MV-4-11 (cell line): ENCODE data around the gene GNAL.
"Not testable (repeated sequence)": the region's sequence is repeated elsewhere in the genome, so short reads cannot be mapped to it uniquely, and the experiment has no call there.

ENCODE experiments used
- DNase-seq: peaks from one replicate; lab custom pipeline; 2025; lab: John Stamatoyannopoulos, UW

The GNAL gene

DNA sequence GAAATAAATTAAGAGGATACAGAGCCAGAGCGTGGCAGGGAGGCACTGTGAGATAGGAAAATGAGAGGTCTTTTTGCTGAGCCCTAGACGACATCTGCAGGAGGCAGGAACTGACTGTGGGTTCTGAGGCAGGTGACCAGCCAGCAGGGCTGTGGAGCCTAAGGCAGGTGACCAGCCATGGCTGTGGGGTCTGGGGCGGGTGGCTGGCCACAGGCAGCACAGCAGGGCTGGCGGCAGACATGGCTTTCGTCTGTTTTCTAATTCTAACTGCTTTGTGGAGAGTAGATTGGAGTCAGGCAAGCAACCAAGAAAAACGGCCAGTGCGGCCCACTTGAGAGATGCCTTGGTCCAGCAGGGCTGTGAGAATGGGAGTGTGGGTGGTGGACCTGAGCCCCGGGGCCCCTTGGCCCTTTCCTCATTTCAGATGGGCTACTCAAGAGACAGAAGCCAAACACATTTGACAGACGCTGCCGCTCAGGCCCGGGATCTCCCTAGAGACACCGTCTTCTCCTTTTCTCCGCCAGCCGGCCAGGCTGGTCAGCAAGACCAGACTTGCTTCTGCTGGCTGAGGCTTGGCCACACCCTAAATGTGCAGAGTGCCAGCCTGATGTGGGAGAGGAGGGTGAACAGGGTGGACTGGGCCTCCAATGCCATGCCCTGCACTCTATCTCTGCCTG, 19.7 kb upstream of the GNAL start:
- no peak for DNase-seq

DNA sequence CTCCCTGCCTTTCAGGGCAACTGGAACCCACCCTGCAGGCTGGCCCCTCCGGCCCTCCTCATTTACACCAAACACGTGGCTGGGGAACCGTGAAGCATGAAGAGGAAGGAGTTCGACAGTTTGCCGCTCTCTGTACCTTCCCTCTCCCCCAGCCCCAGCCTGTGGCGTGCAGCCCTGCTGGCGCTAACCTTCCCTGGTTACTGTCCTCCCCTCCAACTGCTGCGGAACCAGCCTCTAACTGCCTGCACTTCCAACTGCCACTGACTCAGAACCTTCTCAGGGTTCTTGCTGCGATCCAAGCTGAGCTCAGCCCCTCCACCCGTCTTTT, 19.2 kb upstream of the GNAL start:
- DNase-seq = no peak

DNA sequence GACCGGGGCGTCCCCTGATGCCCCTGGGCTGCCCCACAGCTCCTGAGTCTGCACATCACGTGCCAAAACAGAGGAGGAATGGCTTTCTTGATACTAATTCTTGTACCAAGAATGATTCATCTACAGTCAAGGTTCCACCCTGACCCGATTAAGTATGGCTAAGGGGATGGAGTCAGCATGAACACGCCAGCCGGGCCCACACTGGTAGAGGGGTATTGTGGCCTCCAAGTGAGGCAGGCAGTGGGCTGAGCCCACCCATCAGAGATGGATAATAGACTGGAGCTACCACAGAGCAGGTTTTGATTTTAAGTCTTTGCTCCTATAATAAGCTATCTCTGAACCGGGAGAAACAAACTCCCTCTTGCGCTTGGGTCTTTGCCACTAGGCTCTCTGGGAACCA, 17.9 kb upstream of the GNAL start:
- DNase-seq = no peak

DNA sequence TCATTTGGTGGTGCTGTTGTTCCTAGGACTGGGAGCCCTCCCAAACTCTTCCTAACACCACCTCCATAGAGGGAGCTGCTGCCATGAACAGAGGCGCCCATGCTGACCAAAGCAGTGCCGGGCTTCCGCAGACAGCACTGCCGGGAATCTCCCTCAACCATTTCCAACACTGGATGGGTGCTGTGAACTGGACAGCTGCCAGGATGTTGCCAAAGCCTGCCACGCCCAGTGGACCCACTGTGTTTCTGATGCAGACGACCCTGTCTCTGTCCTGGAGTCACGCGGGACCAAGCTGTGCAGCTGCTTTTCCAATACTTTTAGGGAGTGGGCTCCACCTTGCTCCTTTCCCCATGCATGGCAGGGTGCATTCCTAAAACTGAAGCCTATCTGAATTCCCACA, 16.9 kb upstream of the GNAL start:
- DNase-seq = no peak

DNA sequence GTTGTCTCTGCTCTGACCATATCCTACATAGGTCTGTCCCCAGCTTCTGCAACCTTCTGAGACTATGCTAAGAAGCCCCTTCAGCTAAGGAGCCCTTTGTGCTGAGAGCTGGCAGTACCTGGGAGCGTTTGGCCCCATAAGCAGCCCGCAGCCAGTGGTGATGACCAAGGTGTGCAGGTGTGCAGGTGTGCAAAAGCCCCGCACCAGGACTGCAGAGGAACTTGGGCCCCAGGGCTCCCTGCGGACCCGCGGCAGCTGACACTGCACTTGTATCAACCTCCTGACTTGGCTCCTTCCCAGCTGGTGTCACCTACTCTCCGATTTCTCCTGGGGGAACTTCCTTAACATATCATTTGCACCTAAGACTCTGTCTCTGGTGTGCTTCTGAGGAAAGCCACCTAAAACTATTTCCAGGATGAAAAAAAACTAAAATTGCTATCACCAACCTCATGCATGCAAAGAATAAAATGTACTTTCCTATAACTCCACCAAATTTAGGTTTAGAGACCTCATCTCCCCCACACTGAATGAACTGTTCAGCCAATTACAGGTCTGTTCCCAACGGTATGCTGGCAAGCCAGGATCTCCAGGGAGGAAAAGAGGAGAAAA, 16.1 kb upstream of the GNAL start:
- no peak for DNase-seq

DNA sequence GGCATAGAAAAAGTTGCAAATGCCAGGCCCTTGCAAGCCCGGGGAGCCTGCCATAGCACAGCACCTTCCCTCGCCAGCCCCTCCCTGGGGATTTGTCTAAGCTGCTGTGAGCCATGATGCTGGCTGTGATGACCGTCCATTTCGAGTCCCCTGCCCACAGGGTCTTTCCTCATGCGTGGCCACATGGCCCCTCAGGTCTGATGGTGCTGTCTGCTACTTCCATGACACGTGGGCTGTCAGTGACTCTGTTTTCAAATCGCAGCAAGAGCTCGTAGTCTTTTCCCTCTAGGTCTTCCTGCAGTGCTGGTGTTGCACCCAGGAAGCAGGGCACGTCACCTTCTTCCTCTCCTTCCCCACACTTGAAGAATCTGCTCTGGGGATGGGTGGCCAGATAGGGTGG, 15.5 kb upstream of the GNAL start:
- DNase-seq = no peak

DNA sequence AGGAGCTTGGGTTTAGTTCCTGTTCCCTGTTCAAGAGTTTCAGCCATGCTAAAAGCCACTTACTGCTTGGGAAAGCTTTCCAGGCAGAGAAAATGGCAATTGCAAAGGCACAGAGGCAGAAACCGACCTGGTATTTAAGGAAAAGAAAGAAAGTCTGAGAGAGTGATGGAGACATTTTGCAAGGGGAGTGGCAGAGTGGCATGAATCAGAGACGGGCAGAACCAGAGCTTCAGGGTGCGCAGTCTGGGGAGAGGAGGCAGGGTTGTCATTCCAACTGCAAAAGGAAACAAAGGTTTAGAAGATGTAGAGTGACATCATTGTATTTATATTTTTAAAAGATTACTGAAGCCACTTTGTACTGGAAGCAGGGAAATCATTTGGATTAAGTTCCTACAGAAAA, 14.9 kb upstream of the GNAL start:
- DNase-seq = no peak

DNA sequence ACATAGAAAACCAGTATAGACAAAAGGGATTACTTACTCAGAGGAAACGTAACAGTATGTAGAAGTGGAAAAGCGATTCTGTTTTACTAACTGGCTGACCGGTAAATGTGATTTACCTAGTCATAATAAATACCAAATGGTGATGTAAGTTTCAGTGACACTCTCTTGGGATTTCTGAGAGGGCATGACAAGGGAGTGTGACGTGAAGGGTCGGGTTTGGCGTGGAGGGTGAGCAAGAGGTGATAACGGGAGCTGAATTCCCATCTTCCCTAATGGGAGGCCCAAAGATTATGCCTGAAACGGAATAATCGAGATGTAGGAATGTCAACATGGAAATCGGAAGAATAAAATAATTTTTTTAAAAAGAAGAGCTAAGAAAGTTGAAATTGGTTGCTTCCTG, 12.7 kb upstream of the GNAL start:
- DNase-seq = no peak

DNA sequence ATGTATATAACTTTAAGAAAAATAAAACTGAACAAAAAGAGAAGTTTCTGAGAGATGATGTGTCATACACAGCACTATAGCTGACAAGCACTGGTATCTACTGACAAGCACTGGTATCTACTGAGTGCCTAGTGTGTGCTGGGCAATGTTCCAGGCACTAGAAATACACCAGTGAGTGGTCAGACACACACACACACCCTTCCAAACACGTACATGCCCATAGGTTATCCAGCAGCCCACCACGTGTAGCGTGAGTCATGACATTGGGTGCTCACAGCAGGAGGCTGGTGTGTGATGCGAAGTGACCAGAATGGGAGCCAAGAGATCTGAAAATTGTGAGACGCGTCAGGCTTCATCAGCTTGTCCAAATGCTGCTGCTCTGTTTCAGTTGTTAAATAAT, 12.2 kb upstream of the GNAL start:
- no peak for DNase-seq

DNA sequence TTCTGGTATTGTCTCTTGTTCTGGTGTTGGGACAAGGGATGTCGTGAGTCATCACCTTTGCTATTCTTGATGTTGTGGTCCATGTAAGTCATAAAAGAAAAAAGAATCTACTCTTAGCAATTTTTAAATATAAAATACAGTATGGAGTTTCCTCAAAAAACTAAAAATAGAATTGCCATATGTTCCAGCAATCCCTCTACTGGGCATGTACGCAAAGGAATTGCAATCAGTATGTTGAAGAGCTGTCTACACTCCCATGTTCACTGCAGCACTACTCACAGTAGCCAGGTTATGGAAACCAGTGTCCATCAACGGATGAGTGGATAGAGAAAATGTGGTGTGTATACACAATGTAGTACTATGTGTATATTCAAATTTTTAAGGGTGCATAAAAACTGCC, 10.9 kb upstream of the GNAL start:
- DNase-seq = no peak

DNA sequence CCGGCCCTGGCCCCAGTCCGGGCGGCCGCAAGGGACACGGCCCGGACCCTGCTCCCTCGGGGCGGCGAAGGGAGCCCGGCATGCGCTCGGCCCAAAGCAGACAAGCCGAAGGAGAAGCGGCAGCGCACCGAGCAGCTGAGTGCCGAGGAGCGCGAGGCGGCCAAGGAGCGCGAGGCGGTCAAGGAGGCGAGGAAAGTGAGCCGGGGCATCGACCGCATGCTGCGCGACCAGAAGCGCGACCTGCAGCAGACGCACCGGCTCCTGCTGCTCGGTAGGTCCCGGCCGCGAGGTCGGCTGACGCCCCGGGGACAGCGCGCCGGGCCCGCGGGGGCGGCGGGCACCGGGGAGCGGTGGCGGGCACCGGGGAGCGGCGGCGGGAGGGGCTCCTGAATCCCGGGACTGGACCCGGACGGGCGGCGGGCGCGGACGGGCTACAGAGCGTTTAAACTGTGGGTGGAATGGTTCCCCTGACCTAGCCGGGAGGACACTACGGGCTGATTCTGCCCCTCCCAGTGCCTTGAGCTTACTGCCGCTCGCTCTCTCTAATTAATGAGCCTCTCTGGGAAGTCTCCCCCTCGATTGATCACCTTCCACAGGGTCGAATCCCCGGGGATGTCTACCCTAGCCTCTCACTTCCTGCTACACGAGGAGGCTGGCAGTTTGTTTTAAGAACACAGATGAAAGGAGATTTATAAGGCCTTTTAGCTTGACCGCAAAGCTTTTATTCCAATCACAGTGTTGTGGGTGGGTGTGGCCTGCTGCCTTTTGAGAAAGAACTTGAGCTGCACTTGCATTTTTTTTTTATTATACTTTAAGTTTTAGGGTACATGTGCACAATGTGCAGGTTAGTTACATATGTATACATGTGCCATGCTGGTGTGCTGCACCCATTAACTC, 853 bp downstream of the GNAL start:
- DNase-seq = peak; percentile 46

DNA sequence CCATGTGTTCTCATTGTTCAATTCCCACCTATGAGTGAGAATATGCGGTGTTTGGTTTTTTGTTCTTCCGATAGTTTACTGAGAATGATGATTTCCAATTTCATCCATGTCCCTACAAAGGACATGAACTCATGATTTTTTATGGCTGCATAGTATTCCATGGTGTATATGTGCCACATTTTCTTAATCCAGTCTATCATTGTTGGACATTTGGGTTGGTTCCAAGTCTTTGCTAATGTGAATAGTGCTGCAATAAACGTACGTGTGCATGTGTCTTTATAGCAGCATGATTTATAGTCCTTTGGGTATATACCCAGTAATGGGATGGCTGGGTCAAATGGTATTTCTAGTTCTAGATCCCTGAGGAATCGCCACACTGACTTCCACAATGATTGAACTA, 1.6 kb downstream of the GNAL start:
- not testable (repeated sequence) for DNase-seq

DNA sequence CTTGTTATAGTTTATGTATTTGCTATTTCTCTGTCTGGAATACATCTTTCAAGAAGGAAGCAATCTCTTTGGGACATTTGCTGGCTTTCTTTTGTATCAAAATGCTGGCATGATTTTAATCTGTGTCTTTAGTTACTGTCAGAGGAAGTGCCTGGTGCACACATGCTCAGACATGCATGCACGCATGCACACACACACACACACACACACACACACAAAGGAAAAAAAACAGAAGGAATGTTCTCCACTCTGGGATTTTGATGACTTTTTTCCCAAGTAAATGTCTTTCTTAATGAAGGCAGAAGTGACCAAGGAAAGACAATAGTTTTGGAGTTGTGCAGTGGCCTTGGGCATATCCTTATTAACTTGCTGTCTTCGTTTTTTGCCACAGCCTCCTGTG, 6.7 kb downstream of the GNAL start:
- DNase-seq = no peak

DNA sequence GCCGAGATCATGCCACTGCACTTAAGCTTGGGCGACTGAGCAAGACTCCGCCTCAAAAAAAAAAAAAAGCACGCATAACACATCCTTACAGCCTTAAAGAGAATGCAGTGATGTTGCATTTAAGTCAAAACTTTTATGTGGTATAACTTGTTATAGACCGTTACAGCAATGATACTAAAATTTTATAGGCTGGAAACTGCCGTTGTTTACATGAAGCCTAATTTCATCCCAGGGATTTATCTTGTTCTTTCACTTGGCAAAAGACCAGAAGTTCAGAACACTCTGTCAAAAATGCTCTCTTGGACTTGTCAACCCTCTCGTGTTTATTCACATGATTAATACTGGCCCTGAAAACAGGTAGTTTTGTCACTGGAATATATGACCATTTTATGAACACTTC, 7.4 kb downstream of the GNAL start:
- no peak for DNase-seq

DNA sequence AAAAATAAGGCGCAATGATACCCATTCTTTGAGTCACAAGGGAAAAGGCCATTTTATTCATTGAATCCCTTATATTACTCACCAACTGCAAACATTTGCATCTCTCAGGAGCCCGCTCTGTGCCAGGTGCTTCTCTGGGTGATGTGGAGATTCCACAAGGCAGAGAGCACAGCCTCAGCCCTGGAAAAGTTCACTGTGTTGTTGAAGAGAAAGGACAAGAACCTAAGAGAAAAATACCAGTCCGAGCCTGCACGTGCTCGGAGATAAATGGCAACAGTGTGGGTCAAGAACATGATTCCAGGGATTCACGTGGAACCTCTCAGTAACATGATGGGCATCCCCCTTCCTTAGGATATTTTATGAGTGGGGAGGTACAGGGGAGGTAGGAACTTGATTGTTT, 11.8 kb downstream of the GNAL start:
- DNase-seq = no peak

DNA sequence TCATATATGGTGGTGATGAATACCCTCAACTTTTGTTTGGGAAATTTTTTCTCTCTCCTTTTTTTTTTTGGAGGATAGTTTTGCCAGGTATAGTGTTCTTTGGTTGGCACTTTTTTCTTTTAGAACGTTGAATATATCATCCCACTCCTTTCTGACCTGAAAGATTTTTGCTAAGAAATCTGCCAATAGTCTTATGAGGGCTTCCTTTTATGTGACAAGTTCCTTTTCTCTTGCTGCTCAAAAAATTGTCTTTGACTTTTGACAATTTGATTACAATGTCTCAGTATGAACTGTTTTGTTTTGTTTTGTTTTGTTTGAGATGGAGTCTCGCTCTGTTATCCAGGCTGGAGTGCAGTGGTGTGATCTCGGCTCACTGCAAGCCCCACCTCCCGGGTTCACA, 21.5 kb downstream of the GNAL start:
- DNase-seq = no peak

DNA sequence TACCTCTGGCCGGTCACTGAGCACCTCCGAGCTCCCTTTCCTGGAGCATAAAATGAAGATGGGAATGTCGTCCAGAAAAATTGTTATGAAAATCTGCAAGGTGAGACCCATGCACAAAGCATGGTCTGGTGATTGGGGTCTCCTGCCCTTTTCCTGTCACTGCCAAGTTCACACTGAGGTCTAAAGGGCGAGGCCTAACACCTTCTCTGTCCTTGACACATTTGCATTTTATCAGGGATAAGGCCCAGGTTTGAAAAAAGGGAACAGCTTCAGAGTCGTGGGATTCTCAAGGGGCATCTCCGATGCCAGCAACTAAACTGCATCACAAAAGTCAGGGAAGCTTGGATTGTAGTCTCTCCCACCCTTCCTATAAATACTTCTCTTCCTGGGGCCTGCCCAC, 24.7 kb downstream of the GNAL start:
- DNase-seq = no peak

DNA sequence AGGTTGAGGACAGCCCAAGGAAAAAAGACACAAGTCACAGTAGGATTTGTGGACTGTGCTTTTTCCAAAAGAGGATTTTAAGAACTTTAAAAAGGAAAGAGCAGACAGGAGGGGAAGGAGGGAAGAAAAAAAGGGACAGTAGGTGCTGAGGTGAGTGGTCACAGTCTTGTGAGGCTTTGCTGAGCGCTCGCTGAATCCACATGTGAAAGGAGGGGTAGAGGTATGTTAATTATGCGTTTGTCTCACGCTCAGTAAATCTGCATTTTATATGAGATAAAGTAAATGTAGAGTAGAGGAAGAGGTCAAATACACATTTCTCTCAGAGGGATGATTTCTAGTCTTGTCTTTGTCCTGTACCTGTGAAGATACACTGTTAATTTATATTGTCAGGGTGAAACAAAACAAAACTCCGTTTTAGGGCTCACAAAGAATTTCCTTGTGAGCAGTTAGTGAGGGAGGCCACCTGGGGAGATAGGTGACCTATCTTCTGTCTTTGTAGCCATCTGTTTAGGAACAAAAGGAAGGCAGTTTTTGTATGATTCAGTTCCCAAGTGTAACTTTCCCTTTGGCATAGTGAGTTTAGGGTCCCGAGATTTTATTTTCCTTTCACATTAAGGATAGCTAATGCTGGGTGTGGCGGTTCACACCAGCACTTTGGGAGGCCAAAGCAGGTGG, 25.3 kb downstream of the GNAL start:
- DNase-seq = no peak

DNA sequence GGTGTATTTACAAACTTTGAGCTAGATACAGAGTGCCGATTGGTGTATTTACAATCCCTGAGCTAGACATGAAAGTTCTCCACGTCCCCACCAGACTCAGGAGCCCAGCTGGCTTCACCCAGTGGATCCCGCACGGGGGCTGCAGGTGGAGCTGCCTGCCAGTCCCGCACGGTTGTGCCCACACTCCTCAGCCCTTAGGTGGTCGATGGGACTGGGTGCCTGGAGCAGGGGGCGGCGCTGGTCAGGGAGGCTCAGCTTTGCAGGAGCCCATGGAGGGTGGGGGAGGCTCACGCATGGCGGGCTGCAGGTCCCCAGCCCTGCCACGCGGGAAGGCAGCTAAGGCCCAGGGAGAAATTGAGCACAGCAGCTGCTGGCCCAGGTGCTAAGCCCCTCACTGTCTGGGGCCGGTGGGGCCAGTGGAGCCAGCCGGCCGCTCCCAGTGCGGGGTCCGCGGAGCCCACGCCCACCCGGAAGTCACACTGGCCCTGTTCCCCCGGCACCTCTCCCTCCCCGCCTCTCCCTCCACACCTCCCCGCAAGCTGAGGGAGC, 27.8 kb downstream of the GNAL start:
- DNase-seq = not testable (repeated sequence)

DNA sequence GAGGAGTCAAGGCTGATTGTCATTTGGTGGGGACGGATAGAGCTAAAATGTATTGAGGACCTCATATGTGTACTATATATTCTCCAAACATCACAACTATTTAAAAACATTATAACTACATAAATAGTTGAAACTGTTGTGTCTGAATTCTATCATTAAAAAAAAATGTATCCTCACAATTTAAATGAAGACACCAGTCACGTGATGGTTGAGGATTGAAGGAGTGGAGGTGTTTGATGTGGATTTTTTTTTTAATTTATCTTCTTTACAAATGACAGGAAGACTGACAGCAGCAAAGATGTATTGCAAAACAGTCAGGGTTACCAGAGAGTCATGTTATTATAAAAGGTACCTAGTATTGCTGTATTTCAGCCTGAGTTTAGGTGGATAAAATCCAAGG, 30.0 kb downstream of the GNAL start:
- no peak for DNase-seq

DNA sequence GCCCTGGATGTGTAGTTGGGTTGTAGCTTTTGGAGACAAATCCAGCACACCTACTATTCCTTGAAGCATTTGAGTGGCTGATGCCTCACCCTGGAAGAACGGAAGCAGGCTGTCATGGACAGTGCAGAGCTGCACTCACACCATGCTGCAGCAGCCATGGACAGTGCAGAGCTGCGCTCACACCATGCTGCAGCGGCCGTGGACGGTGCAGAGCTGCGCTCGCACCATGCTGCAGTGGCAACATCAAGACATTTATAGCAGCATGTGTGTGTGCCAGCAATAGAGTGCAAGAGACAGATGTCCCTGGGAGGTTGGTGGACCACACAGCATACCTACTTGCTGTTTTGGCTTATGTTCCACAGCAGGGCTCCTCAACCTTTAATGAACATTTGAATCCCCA, 30.6 kb downstream of the GNAL start:
- no peak for DNase-seq

DNA sequence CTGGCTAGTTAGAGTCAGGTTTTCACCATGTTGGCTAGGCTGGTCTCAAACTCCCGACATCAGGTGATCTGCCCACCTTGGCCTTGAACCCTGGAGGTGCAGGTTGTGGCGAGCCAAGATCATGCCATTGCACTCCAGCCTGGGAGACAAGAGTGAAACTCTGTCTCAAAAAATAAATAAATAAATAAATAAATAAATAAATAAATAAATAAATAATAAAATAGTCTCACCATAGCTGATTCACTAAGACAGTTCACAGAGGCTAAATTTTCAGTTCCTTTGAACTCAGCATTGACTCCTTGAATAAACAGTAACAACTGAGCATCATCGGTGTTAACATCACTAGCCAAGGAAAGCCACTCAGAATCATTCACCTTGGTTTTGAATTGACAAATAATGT, 32.7 kb downstream of the GNAL start:
- DNase-seq = no peak

DNA sequence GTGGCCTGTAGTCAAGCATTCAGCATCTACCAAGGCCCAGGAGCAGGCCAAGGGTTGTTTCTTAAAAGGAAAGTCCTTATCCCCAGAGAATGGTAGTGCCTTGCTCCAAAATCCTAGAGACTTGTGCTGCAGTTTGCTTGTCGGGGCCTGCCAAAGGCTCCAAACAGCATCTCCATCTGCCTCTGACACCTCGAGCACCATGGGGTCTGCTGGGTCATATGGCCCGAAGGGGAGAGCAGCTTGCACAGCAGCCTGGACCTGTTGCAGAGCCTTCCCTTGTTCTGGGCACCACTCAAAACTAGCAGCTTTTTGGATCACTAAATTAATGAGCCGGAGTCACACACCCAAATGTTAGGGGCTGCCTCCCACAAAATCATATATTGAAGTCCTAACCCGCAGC, 35.7 kb downstream of the GNAL start:
- DNase-seq = no peak
